GM12865 (cell line): ENCODE data around the gene ESD.

Source experiments
- DNase-seq: peaks from one replicate; pipeline ENCODE4 v3.0.0; 2010; ENCODE audit warnings: low read depth
- H3K4me3 ChIP-seq: 2 replicates; pipeline ENCODE4 v1.5.1; 2011; ENCODE audit warnings: mild to moderate bottlenecking, low read depth, low read length, control low read depth
- CTCF ChIP-seq: IDR thresholded peaks from 2 replicates; pipeline ENCODE4 v1.5.1; 2011; ENCODE audit warnings: low read length, control low read depth, low read depth, inconsistent platforms; ENCODE audit not compliant: insufficient read depth; ENCODE audit errors: missing control alignments

The ESD gene

GRCh38 chr13:46751811-46752635 is 44.9 kb downstream of the ESD start:
- no peak overlapping the region for H3K4me3 ChIP-seq
- DNase-seq = peak; percentile 43
- no peak for TF ChIP-seq CTCF

GRCh38 chr13:46749951-46750350 is 47.0 kb downstream of the ESD start:
- TF ChIP-seq CTCF = no peak
- no peak overlapping the region for H3K4me3 ChIP-seq
- DNase-seq = no peak

- no peak for TF ChIP-seq CTCF
- H3K4me3 ChIP-seq = no peak overlapping the region
- no peak for DNase-seq
These were observed 48.7 kb downstream of the ESD start for GRCh38 chr13:46748300-46748699.

GRCh38 chr13:46747031-46747820 is 49.7 kb downstream of the ESD start:
- H3K4me3 ChIP-seq = no peak overlapping the region
- DNase-seq = no peak
- TF ChIP-seq CTCF = no peak

GRCh38 chr13:46745706-46746105 is 51.3 kb downstream of the ESD start:
- no peak for TF ChIP-seq CTCF
- no peak overlapping the region for H3K4me3 ChIP-seq
- no peak for DNase-seq

GRCh38 chr13:46745062-46745461 is 51.9 kb downstream of the ESD start:
- TF ChIP-seq CTCF = no peak
- no peak overlapping the region for H3K4me3 ChIP-seq
- DNase-seq = no peak

- TF ChIP-seq CTCF = no peak
- DNase-seq = no peak
- no peak overlapping the region for H3K4me3 ChIP-seq
These were observed 53.8 kb downstream of the ESD start for GRCh38 chr13:46743191-46743590.
